Measurements from ENCODE around the gene IL22.

IL22 gene

DNA sequence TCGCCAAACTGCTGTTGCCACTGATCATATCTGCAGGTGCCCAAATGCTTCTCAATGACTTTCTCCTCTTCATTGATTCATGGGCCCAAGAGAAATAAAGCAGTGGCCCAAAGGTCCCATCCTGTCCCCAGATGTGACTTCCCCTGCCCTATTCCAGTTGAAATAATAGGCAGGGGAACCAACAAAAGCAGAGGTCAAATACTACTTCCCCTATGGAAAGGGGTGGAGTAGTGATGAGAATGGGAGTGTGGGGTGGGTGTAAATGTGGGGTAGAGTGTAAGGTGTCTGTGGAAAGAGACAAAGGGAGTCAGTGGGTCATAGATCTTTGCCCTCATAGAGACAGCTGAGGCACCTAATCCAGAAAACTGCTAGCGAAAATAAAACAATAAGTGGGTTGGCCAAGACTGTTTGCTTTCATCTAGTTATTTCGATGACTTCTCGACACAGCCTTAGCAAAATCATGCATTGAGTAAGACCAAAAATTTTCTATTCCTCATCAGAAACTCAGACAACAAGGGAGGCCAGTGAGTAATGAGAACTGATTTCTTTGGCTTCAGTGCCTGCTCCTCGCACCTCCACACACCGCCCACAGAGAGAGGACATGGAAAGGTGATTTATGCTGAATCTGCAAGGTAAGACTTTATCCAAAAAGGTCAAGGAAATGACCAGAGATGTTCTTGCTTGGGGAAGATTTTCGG lies 10.9 kb upstream of the IL22 start:
- peaks cover 31% of the 10 kb centered on the region for H3K4me1 ChIP-seq (ENCODE audit: insufficient read depth, low read length, poor library complexity, severe bottlenecking)
- H3K9me2 ChIP-seq (replicated peaks; ENCODE audit: low read depth, low read length) = no peaks in the 10 kb centered on the region
- H3F3A ChIP-seq (ENCODE audit: low read depth) = no peaks in the 10 kb centered on the region
- H3K36me3 ChIP-seq (ENCODE audit: insufficient read depth, low read length) = no peaks in the 10 kb centered on the region
- H3K4me3 ChIP-seq (ENCODE audit: low read length, poor library complexity, severe bottlenecking) = no peak overlapping the region
- no peak overlapping the region for H3K4me2 ChIP-seq (ENCODE audit: low read depth, low read length, poor library complexity, severe bottlenecking)
- H3K27me3 ChIP-seq (ENCODE audit: insufficient read depth, low read length, poor library complexity, severe bottlenecking) = no peaks in the 10 kb centered on the region
- no peaks in the 10 kb centered on the region for H3K9me3 ChIP-seq (ENCODE audit: insufficient read depth, low read depth, low read length)
- H3K79me2 ChIP-seq (ENCODE audit: insufficient read depth, low read length) = no peaks in the 10 kb centered on the region
- H3K9ac ChIP-seq (ENCODE audit: low read depth, low read length, poor library complexity, severe bottlenecking) = no peak overlapping the region
- no peak overlapping the region for H2AFZ ChIP-seq (ENCODE audit: low read length)
- TF ChIP-seq, protein P1, sequence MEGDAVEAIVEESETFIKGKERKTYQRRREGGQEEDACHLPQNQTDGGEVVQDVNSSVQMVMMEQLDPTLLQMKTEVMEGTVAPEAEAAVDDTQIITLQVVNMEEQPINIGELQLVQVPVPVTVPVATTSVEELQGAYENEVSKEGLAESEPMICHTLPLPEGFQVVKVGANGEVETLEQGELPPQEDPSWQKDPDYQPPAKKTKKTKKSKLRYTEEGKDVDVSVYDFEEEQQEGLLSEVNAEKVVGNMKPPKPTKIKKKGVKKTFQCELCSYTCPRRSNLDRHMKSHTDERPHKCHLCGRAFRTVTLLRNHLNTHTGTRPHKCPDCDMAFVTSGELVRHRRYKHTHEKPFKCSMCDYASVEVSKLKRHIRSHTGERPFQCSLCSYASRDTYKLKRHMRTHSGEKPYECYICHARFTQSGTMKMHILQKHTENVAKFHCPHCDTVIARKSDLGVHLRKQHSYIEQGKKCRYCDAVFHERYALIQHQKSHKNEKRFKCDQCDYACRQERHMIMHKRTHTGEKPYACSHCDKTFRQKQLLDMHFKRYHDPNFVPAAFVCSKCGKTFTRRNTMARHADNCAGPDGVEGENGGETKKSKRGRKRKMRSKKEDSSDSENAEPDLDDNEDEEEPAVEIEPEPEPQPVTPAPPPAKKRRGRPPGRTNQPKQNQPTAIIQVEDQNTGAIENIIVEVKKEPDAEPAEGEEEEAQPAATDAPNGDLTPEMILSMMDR (conservative IDR thresholded peaks at IDR 0.05; ENCODE audit: low read length) = no peak
- TF ChIP-seq EZH2phosphoT487 (IDR thresholded peaks at IDR 0.05; ENCODE audit: borderline replicate concordance) = no peak
- no peaks in the 10 kb centered on the region for H4K20me1 ChIP-seq (ENCODE audit: insufficient read depth, low read length, poor library complexity, severe bottlenecking)

DNA sequence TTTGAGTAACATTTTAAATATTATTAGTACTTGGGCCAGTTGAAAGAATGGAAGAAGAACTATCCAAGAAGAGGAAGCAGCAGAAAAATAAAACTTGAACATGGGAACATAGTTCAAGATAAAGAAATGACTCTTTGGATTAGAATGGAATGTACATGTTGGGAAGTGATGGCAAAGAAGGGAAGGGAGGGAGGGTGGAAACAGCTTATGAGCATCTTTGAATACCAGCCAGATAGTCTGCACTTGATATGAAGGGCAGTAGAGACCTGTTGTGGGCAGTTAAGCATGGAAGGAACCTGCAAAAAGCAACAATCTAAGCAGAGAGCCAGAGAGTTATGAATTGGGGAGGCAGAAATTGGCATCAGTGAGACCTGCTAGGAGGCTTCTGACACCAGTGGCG lies 10.0 kb upstream of the IL22 start:
- H3K9me2 ChIP-seq (replicated peaks; ENCODE audit: low read depth, low read length) = no peaks in the 10 kb centered on the region
- no peaks in the 10 kb centered on the region for H3K27me3 ChIP-seq (ENCODE audit: insufficient read depth, low read length, poor library complexity, severe bottlenecking)
- H3K36me3 ChIP-seq (ENCODE audit: insufficient read depth, low read length) = no peaks in the 10 kb centered on the region
- no peaks in the 10 kb centered on the region for H3F3A ChIP-seq (ENCODE audit: low read depth)
- no peak overlapping the region for H2AFZ ChIP-seq (ENCODE audit: low read length)
- H3K9ac ChIP-seq (ENCODE audit: low read depth, low read length, poor library complexity, severe bottlenecking) = no peak overlapping the region
- H4K20me1 ChIP-seq (ENCODE audit: insufficient read depth, low read length, poor library complexity, severe bottlenecking) = no peaks in the 10 kb centered on the region
- TF ChIP-seq, protein P1 (conservative IDR thresholded peaks at IDR 0.05; ENCODE audit: low read length) = no peak
- H3K9me3 ChIP-seq (ENCODE audit: insufficient read depth, low read depth, low read length) = no peaks in the 10 kb centered on the region
- H3K4me3 ChIP-seq (ENCODE audit: low read length, poor library complexity, severe bottlenecking) = no peak overlapping the region
- H3K79me2 ChIP-seq (ENCODE audit: insufficient read depth, low read length) = no peaks in the 10 kb centered on the region
- H3K4me1 ChIP-seq (ENCODE audit: insufficient read depth, low read length, poor library complexity, severe bottlenecking) = peaks cover 33% of the 10 kb centered on the region
- H3K4me2 ChIP-seq (ENCODE audit: low read depth, low read length, poor library complexity, severe bottlenecking) = no peak overlapping the region

DNA sequence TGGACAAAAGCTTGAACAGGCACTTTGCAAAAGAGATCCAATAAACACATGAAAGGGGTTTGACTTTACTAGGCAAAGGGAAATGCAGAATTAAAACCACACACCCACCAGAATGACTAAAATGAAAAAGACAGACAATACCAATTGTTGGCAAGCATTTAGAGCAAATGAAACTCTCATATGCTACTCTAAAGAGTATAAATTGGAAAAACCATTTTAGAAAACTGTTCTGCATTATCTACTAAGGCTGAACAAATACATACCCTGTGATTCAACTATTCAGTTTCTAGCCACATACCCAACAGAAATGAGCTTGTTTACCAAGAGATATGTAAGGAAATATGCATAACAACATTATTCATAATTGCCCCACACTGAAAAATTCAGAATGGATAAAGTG lies 8.5 kb upstream of the IL22 start:
- no peak overlapping the region for H3K9ac ChIP-seq (ENCODE audit: low read depth, low read length, poor library complexity, severe bottlenecking)
- H4K20me1 ChIP-seq (ENCODE audit: insufficient read depth, low read length, poor library complexity, severe bottlenecking) = no peaks in the 10 kb centered on the region
- no peak overlapping the region for H3K4me3 ChIP-seq (ENCODE audit: low read length, poor library complexity, severe bottlenecking)
- TF ChIP-seq EZH2phosphoT487 (IDR thresholded peaks at IDR 0.05; ENCODE audit: borderline replicate concordance) = no peak
- TF ChIP-seq, protein P1 (conservative IDR thresholded peaks at IDR 0.05; ENCODE audit: low read length) = no peak
- H3K36me3 ChIP-seq (ENCODE audit: insufficient read depth, low read length) = no peaks in the 10 kb centered on the region
- no peaks in the 10 kb centered on the region for H3K79me2 ChIP-seq (ENCODE audit: insufficient read depth, low read length)
- no peaks in the 10 kb centered on the region for H3K27me3 ChIP-seq (ENCODE audit: insufficient read depth, low read length, poor library complexity, severe bottlenecking)
- H3F3A ChIP-seq (ENCODE audit: low read depth) = no peaks in the 10 kb centered on the region
- no peak overlapping the region; the same call in 1 of the 2 replicates for H2AFZ ChIP-seq (ENCODE audit: low read length)
- H3K4me2 ChIP-seq (ENCODE audit: low read depth, low read length, poor library complexity, severe bottlenecking) = no peak overlapping the region
- peaks cover 31% of the 10 kb centered on the region for H3K4me1 ChIP-seq (ENCODE audit: insufficient read depth, low read length, poor library complexity, severe bottlenecking)
- no peaks in the 10 kb centered on the region for H3K9me2 ChIP-seq (replicated peaks; ENCODE audit: low read depth, low read length)
- H3K9me3 ChIP-seq (ENCODE audit: insufficient read depth, low read depth, low read length) = no peaks in the 10 kb centered on the region

All from Loucy (cell line).